Spleen (tissue), 7 donors: ENCODE measurements around the gene IFI16.
"Not testable (repeated sequence)": the region's sequence is repeated elsewhere in the genome, so short reads cannot be mapped to it uniquely, and the experiment has no call there.

ENCODE experiments used
- POLR2A ChIP-seq, 3 donors: fragments of 450-650 bp; IDR thresholded peaks; one replicate each; pipeline ENCODE4 v1.5.1; 2017; ENCODE audit warnings: antibody characterized with exemption in 3 of 3, mild to moderate bottlenecking in 1 of 3
- TF ChIP-seq, protein P1 (sequence below), 11 experiments: fragments of 200-600 bp in 7 of 11; fragments of 450-650 bp in 4 of 11; sonication (generic) in 4 of 11; IDR thresholded peaks in 8 of 11; conservative IDR thresholded peaks in 3 of 11; 1 replicate in 7 of 11; 2 replicates in 4 of 11; pipeline versions ENCODE4 v1.4.0 to v1.8.0; 2016 to 2021; ENCODE audit warnings: antibody characterized with exemption in 11 of 11, inconsistent platforms in 4 of 11, mild to moderate bottlenecking in 1 of 11
- donor health status: DM: no; HTN: no; CAD: no; lungs with moderate emphysema.
- donor health status: DM: no; HTN: no; CAD: no.
- donor health status: DM: no; HTN: no; CAD: no.

DNA sequence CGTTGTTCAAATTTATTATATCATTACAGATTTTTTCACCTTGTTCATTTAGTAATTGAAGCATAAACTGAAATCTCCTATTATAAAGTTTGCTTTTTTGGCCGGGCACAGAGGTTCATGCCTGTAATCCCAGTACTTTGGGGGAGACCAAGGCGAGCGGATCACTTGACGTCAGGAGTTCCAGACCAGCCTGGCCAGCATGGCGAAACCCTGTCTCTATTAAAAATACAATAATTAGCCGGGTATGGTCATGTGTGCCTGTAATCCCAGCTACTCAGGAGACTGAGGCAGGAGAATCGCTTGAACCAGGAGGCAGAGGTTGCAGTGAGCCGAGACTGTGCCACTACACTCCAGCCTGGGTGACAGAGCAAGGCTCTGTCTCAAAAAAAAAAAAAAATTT, 1.3 kb downstream of the IFI16 start:
- TF ChIP-seq, protein P1, sequence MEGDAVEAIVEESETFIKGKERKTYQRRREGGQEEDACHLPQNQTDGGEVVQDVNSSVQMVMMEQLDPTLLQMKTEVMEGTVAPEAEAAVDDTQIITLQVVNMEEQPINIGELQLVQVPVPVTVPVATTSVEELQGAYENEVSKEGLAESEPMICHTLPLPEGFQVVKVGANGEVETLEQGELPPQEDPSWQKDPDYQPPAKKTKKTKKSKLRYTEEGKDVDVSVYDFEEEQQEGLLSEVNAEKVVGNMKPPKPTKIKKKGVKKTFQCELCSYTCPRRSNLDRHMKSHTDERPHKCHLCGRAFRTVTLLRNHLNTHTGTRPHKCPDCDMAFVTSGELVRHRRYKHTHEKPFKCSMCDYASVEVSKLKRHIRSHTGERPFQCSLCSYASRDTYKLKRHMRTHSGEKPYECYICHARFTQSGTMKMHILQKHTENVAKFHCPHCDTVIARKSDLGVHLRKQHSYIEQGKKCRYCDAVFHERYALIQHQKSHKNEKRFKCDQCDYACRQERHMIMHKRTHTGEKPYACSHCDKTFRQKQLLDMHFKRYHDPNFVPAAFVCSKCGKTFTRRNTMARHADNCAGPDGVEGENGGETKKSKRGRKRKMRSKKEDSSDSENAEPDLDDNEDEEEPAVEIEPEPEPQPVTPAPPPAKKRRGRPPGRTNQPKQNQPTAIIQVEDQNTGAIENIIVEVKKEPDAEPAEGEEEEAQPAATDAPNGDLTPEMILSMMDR (IDR thresholded peaks at IDR 0.05 in 8 of 11, conservative IDR thresholded peaks at IDR 0.05 in 3 of 11): not testable (repeated sequence)
- not testable (repeated sequence) for TF ChIP-seq POLR2A (IDR thresholded peaks at IDR 0.05)
